Neural cell (in vitro differentiated cells): ENCODE results near the gene ERMARD. TPM values are rescaled to one million over a fixed set of nuclear protein-coding genes. Genes with fewer than 3 reads are reported as not detected.
A peak's percentile ranks its signal among the peaks of the same experiment; 100 is the strongest.

Source experiments
- H2AFZ ChIP-seq: fragments of 200-600, 300-800 bp; sonication (generic), shearing (Covaris generic); 2 replicates; pipeline ENCODE4 v1.6.0; 2014; ENCODE audit warnings: low read depth, mild to moderate bottlenecking, antibody characterized with exemption, low read length, moderate library complexity
- H3F3A ChIP-seq: fragments of 200-600 bp; shearing (Covaris generic); 2 replicates; pipeline ENCODE4 v1.6.1; 2016; ENCODE audit warnings: mild to moderate bottlenecking, moderate library complexity, mixed read lengths, antibody characterized with exemption, low read length; ENCODE audit not compliant: insufficient read depth, poor library complexity, severe bottlenecking
- H3K27ac ChIP-seq: fragments of 200-600, 300-800 bp; sonication (generic), shearing (Covaris generic); 2 replicates; pipeline ENCODE4 v1.5.1; 2014; ENCODE audit warnings: mild to moderate bottlenecking, low read length, moderate library complexity
- H3K27me3 ChIP-seq: fragments of 300-800, 200-600 bp; sonication (generic), shearing (Covaris generic); 2 replicates; pipeline ENCODE4 v1.6.0; 2014; ENCODE audit warnings: mild to moderate bottlenecking, low read depth, low read length, moderate library complexity; ENCODE audit not compliant: insufficient read depth
- H3K36me3 ChIP-seq: fragments of 300-800, 200-600 bp; sonication (generic), shearing (Covaris generic); 2 replicates; pipeline ENCODE4 v1.5.1; 2014; ENCODE audit warnings: mild to moderate bottlenecking, antibody characterized with exemption, low read length, moderate library complexity; ENCODE audit not compliant: insufficient read depth
- H3K4me2 ChIP-seq: fragments of 300-800, 200-600 bp; sonication (generic), shearing (Covaris generic); 2 replicates; pipeline ENCODE4 v1.6.0; 2014; ENCODE audit warnings: mild to moderate bottlenecking, low read length
- H3K4me3 ChIP-seq: fragments of 300-800, 200-600 bp; sonication (generic), shearing (Covaris generic); 2 replicates; pipeline ENCODE4 v1.5.1; 2014; ENCODE audit warnings: mild to moderate bottlenecking, low read length, moderate library complexity
- H3K79me2 ChIP-seq: fragments of 200-600 bp; shearing (Covaris generic); replicated peaks from 2 replicates; pipeline ENCODE4 v1.6.0; 2014; ENCODE audit warnings: mild to moderate bottlenecking, low read length, moderate library complexity; ENCODE audit not compliant: insufficient read depth
- H3K9ac ChIP-seq: fragments of 300-800, 200-600 bp; sonication (generic), shearing (Covaris generic); 2 replicates; pipeline ENCODE4 v1.6.1; 2016; ENCODE audit warnings: mild to moderate bottlenecking, low read length, mixed read lengths
- H3K9me2 ChIP-seq: fragments of 200-600 bp; shearing (Covaris generic); 2 replicates; pipeline ENCODE4 v1.6.1; 2016; ENCODE audit warnings: mild to moderate bottlenecking, low read length, mixed read lengths; ENCODE audit not compliant: insufficient read depth
- H3K9me3 ChIP-seq: fragments of 200-600, 300-800 bp; sonication (generic), shearing (Covaris generic); 2 replicates; pipeline ENCODE4 v1.6.1; 2016; ENCODE audit warnings: mild to moderate bottlenecking, mixed run types, low read length, moderate library complexity, mixed read lengths
- H4K20me1 ChIP-seq: fragments of 200-600 bp; shearing (Covaris generic); 2 replicates; pipeline ENCODE4 v1.6.1; 2016; ENCODE audit warnings: mild to moderate bottlenecking, mixed run types; ENCODE audit not compliant: insufficient read depth
- EP300 ChIP-seq: fragments of 450-650 bp; conservative IDR thresholded peaks from 2 replicates; pipeline ENCODE4 v1.6.1; 2014; ENCODE audit warnings: antibody characterized with exemption, mild to moderate bottlenecking, moderate library complexity; ENCODE audit not compliant: poor library complexity, severe bottlenecking
- EZH2 ChIP-seq: fragments of 200-600, 300-800 bp; shearing (Covaris generic), sonication (generic); IDR thresholded peaks from 2 replicates; pipeline ENCODE4 v1.6.1; 2014; ENCODE audit warnings: antibody characterized with exemption, low read length, borderline replicate concordance, mild to moderate bottlenecking; ENCODE audit not compliant: insufficient read depth, poor library complexity, severe bottlenecking
- MXI1 ChIP-seq: fragments of 450-650 bp; conservative IDR thresholded peaks from 2 replicates; pipeline ENCODE4 v1.6.1; 2014; ENCODE audit warnings: antibody characterized with exemption, mild to moderate bottlenecking; ENCODE audit not compliant: poor library complexity, severe bottlenecking
- POLR2AphosphoS5 ChIP-seq: IDR thresholded peaks from 2 replicates; pipeline ENCODE4 v1.6.1; 2012
- RAD21 ChIP-seq: fragments of 450-650 bp; conservative IDR thresholded peaks from 2 replicates; pipeline ENCODE4 v1.6.1; 2014; ENCODE audit warnings: antibody characterized with exemption, mild to moderate bottlenecking, moderate library complexity
- SMC3 ChIP-seq: fragments of 450-650 bp; conservative IDR thresholded peaks from 2 replicates; pipeline ENCODE4 v1.6.1; 2014; ENCODE audit warnings: antibody characterized with exemption, mild to moderate bottlenecking, moderate library complexity; ENCODE audit not compliant: poor library complexity
- TAF1 ChIP-seq: IDR thresholded peaks from 2 replicates; pipeline ENCODE4 v1.6.1; 2012; ENCODE audit warnings: low read depth
- polyA plus RNA-seq: library from polyadenylated mRNA; depleted of rRNA; stranded (reverse); fragments of >200 nt; gene quantifications from 2 replicates; pipeline ENCODE4 v1.2.3, GENCODE V29; 2014
- TF ChIP-seq, protein P1 (sequence below): IDR thresholded peaks from 2 replicates; pipeline ENCODE4 v1.6.1; 2012; ENCODE audit warnings: borderline replicate concordance
- TF ChIP-seq, protein P2 (sequence below): fragments of 450-650 bp; IDR thresholded peaks from 2 replicates; pipeline ENCODE4 v1.5.1; 2014; ENCODE audit warnings: antibody characterized with exemption, mild to moderate bottlenecking, moderate library complexity; ENCODE audit not compliant: poor library complexity, severe bottlenecking

Gene ERMARD
- polyA plus RNA-seq, 1 donor from 2014 or later, result 51.2 TPM

DNA sequence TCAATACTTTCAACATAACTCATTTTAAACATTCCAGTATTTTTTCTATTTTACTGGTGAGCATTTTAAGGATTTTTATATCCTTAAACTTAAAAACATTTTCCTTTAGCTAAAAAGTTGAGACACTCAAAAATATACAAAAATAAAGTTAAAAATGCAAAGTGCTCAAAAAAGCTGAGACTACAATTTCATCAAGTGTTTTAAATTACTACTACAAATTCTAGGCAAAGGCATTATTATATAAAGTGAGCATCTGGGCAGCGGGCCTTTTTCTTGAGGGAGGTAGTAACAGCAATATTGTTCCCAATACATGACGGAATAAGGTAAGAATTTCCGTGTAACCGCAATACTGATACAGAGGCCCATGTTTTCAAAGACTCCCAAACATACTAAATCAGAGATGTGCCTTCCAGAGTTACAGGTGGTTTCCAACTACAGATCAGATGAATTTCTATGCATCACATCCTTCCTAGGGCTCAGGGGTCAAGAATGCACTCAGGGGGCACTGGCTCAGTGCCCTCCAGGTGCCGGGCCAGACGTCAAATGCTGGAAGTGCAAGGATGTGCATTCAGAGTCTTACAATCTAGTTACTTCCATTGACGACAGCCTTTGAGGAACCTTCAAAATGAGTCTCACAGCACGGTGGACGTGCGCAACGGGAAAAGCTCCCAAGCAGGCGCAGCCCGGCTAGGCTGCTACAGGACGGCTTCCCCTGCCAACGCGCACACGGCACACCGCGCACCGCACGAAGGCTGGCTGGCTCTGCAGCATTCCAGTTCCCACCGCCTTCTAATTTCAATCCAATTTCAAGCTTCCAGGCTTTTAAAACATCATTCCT, 28.8 kb upstream of the ERMARD start:
- peak overlapping the region; percentile 54 for H3K9ac ChIP-seq
- no peak overlapping the region for H3K27ac ChIP-seq
- H3K79me2 ChIP-seq, result peaks cover 72% of the 10 kb centered on the region
- peaks cover 9% of the 10 kb centered on the region for H3F3A ChIP-seq
- no peak overlapping the region for H2AFZ ChIP-seq
- H3K4me2 ChIP-seq, result peak overlapping the region; percentile 92
- TF ChIP-seq POLR2AphosphoS5, result peak; percentile 39
- TF ChIP-seq, protein P1, sequence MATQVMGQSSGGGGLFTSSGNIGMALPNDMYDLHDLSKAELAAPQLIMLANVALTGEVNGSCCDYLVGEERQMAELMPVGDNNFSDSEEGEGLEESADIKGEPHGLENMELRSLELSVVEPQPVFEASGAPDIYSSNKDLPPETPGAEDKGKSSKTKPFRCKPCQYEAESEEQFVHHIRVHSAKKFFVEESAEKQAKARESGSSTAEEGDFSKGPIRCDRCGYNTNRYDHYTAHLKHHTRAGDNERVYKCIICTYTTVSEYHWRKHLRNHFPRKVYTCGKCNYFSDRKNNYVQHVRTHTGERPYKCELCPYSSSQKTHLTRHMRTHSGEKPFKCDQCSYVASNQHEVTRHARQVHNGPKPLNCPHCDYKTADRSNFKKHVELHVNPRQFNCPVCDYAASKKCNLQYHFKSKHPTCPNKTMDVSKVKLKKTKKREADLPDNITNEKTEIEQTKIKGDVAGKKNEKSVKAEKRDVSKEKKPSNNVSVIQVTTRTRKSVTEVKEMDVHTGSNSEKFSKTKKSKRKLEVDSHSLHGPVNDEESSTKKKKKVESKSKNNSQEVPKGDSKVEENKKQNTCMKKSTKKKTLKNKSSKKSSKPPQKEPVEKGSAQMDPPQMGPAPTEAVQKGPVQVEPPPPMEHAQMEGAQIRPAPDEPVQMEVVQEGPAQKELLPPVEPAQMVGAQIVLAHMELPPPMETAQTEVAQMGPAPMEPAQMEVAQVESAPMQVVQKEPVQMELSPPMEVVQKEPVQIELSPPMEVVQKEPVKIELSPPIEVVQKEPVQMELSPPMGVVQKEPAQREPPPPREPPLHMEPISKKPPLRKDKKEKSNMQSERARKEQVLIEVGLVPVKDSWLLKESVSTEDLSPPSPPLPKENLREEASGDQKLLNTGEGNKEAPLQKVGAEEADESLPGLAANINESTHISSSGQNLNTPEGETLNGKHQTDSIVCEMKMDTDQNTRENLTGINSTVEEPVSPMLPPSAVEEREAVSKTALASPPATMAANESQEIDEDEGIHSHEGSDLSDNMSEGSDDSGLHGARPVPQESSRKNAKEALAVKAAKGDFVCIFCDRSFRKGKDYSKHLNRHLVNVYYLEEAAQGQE, result no peak
- TF ChIP-seq EZH2, result no peak
- TF ChIP-seq TAF1, result no peak
- TF ChIP-seq EP300, result no peak
- no peak for TF ChIP-seq SMC3
- TF ChIP-seq MXI1, result no peak
- TF ChIP-seq, protein P2, sequence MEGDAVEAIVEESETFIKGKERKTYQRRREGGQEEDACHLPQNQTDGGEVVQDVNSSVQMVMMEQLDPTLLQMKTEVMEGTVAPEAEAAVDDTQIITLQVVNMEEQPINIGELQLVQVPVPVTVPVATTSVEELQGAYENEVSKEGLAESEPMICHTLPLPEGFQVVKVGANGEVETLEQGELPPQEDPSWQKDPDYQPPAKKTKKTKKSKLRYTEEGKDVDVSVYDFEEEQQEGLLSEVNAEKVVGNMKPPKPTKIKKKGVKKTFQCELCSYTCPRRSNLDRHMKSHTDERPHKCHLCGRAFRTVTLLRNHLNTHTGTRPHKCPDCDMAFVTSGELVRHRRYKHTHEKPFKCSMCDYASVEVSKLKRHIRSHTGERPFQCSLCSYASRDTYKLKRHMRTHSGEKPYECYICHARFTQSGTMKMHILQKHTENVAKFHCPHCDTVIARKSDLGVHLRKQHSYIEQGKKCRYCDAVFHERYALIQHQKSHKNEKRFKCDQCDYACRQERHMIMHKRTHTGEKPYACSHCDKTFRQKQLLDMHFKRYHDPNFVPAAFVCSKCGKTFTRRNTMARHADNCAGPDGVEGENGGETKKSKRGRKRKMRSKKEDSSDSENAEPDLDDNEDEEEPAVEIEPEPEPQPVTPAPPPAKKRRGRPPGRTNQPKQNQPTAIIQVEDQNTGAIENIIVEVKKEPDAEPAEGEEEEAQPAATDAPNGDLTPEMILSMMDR, result no peak
- TF ChIP-seq RAD21, result no peak
- no peaks in the 10 kb centered on the region for H3K9me2 ChIP-seq
- H3K4me3 ChIP-seq, result peak overlapping the region; percentile 83
- H3K36me3 ChIP-seq, result no peaks in the 10 kb centered on the region
- no peaks in the 10 kb centered on the region for H3K27me3 ChIP-seq
- H3K9me3 ChIP-seq, result no peaks in the 10 kb centered on the region
- H4K20me1 ChIP-seq, result peaks cover 10% of the 10 kb centered on the region

DNA sequence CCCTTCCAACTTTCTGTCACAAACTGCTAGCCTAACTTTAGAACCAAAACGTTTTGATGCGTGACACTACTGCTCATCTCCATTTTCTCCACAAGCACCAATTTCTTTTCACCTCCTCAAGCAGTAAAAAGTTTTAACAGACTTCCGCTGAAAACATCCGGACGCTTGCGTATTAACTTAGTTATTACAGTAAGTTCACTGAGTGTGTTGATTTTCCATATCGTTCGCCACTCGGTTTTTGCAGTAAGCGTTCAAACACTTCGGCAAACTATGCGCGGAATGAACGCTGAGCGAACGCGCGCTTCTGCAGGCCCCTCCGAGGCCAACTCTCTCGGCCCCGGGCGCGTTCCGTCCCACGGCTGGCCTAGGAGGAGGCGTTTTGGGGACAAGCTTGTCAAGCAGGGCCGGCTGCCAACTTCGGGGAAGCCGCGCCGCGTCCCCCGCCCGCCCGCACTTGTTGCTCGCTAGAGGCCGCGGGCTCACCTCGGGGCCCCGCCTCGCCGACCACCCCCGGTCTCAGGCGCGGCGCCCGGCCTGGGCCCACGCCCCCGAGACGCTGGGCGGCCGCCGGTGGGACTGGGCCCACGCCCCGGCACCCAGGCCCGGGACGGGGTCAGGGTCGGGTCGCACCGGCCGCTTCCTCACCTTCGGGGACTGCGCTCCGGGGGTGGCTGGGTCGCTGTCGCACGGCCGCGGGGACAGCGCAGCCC, 28.1 kb upstream of the ERMARD start:
- no peaks in the 10 kb centered on the region for H3K36me3 ChIP-seq
- H3K27me3 ChIP-seq, result no peaks in the 10 kb centered on the region
- no peaks in the 10 kb centered on the region for H3K9me3 ChIP-seq
- peaks cover 10% of the 10 kb centered on the region for H4K20me1 ChIP-seq
- peak overlapping the region; percentile 83 for H3K4me3 ChIP-seq
- H3K9ac ChIP-seq, result peak overlapping the region; percentile 54
- H3K4me2 ChIP-seq, result peak overlapping the region; percentile 92
- TF ChIP-seq MXI1 (peak; percentile 30), RAD21 (no peak), POLR2AphosphoS5 (no peak), TAF1 (peak; percentile 18), SMC3 (no peak), EZH2 (no peak), EP300 (no peak)
- TF ChIP-seq, protein P1, result no peak
- TF ChIP-seq, protein P2, result no peak
- peak overlapping the region; percentile 12 for H3K27ac ChIP-seq
- peaks cover 9% of the 10 kb centered on the region for H3F3A ChIP-seq
- peaks cover 65% of the 10 kb centered on the region for H3K79me2 ChIP-seq
- no peak overlapping the region for H2AFZ ChIP-seq
- no peaks in the 10 kb centered on the region for H3K9me2 ChIP-seq
